HG02642 (cell line): ENCODE results near the gene RHOBTB1.
A peak's percentile ranks its signal among the peaks of the same experiment; 100 is the strongest.
"Not testable (repeated sequence)": the region's sequence is repeated elsewhere in the genome, so short reads cannot be mapped to it uniquely, and the experiment has no call there.

Experiments used
- ATAC-seq: cut with Tn5 transposase; IDR thresholded peaks from one replicate; pipeline ENCODE4 v1.9.1; 2021; ENCODE audit warnings: mild to moderate bottlenecking; ENCODE audit not compliant: unreplicated experiment, poor library complexity

Gene RHOBTB1

DNA sequence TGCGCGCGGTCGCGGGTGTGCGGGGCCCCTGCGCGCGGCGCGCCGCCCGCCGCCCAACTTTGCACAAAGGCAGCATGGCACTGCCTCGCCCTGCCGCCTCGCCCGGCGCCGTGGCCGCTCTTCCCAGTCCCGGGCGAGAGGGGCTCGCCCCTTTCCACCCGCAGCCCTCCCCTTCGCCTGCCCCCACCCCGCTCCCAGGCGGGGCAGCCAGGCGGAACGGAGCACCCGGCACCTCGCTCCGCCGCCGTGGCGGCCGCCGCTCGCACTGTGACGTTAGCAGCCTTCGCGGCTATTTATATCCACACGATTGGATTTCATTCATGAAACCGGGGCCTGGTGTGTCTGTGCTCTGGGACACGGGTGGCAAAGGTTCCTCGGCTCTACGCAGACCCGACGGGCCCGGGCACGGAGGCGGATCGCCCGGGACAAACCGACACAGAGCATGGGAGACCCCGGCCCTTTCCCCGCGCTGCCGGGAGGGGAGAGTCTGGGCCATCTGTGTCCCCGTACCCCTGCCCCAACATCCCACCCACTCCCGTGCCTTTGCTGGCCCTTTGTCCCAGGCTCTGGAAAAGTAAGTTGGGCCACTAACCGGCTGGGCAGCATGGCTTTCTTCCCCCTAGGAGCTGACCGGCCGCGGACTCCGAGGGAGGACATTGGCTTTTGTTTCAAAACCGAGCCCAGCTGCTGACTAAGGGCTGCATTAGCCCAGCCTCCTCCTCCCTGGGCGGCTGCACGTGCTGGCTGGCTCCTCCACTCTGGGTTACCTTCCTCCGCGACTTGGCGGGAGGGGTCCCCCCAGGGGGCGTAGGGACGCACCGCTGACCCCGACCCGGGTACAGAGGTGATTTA lies at the start of gene RHOBTB1:
Gene RHOBTB1, minus strand, starts transcription at position 128 of the 852 bp plus-strand sequence. CDS start 32,643 bp downstream, outside the sequence.
- ATAC-seq: peak; percentile 65

DNA sequence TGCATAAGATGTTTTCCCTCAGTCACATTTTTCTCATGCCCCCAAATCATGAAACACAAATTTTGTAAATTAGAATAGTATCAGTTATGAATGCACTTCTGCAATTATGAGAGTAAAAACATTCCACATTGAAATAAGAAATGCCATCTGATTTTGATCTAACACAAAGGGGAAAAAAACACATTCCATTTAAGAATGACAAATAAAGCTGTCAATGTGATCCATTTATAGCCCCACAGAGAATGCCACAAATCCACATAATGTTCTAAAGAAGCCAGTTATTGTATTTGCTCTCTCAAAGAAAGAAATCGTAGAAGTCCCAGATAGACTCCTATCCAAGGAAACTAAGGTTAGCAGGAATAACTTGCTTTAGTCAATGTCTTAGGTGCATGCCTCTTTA lies 48.7 kb upstream of the RHOBTB1 start:
- ATAC-seq: no peak

- ATAC-seq: no peak
These were observed 46.7 kb upstream of the RHOBTB1 start for GRCh38 chr10:60990663-60991062.

DNA sequence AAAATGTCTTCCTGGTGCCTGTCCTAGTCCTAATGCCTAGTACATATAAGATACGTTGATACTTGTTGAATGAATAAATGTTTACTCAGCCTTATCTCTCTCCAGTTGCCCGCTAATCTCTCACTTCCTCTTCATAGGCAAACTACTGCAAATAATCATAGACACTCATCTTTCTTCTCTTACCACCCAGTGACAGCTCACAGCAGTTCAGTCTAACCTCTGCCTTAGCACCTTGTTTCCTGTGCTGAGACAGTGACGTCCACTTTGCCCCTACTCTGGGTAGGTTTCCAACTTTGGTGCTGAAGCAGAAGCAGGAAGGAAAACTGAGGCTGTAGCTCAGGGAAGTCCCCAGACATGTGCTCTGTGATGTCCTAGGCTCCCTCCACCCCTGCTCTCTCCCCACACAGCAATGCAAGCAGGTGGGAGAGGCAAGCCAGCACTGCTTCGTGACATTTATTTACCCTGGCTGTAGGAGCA lies 45.5 kb upstream of the RHOBTB1 start:
- ATAC-seq: no peak

GRCh38 chr10:60986791-60987190 lies 42.8 kb upstream of the RHOBTB1 start:
- ATAC-seq: no peak

- no peak for ATAC-seq
These were observed 42.0 kb upstream of the RHOBTB1 start for GRCh38 chr10:60985951-60986350.

DNA sequence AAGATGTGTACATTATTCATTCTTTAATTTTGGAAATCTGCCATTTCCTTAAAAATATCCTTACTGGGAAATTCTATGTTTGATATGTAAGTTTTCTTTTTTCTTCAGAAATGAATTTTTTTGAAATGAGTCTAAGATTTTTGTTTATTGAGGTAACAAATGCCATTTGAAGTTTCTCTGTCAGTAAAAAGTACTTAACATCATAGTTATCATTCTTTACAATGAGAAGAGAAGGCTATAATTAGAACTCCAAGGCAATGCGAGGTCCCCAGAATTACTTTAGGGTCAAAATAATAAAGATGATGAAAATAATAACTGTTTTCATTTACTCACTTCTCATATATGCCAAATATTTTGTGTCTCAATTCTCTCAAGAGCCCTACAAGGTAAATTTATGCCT lies 37.0 kb upstream of the RHOBTB1 start:
- ATAC-seq: no peak

DNA sequence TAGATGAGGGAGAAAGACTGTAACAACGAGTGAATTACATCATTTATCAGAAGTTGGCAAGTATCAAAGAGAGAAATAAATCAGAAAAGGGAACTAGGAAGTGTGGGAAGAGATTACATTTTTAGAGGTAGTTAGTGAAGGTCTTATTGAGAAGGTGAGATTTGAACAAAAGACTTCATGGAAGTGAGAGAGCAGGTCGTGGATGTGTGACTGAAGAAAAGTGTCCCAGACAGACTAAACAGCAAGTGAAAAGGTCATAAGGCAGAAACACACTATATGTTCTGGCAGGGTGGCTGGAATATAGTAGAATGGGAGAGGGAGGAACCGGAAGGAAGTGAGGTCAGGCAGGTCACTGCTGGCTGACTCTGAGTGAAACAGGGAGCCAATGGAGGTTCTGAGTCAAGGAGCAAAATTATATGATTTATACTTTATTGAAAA lies 35.7 kb upstream of the RHOBTB1 start:
- ATAC-seq: no peak

DNA sequence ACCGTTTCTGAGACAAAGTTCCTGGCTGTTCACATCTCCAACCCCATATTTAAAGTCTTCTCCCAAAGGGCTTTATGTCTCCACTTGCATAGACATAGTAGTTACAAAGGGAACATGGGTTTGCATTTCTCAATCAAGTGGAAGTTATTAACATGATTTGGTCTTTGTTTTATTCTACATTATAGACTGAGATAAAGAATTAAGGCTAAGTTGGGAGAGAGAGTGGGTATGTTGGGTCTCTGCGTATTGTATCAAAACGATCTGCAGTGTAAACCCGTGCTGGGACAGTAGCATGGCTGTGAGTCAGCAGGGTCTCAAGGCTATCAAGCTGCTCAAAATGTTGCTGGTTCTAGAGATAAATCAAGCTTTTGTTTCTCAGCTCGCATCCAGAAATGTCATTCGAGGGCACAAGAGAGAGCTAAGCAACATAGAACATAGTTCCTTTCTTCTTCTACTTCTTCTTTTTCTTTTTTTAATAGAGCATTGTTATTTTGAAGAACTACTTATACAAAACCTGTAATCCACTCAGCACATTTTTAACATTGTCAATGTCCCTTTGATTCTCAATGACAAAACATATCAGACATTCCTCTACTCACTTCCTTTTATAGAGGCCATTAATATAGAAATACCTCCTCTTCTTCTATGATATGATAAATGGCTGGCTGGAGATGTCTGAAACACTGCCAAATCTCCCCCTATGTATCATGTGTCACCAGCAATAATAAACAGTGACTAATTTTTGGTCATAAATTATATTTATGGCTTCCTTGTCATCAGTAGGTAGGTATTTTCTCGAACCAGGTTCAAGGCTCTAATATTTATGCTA lies 34.5 kb upstream of the RHOBTB1 start:
- ATAC-seq: no peak

DNA sequence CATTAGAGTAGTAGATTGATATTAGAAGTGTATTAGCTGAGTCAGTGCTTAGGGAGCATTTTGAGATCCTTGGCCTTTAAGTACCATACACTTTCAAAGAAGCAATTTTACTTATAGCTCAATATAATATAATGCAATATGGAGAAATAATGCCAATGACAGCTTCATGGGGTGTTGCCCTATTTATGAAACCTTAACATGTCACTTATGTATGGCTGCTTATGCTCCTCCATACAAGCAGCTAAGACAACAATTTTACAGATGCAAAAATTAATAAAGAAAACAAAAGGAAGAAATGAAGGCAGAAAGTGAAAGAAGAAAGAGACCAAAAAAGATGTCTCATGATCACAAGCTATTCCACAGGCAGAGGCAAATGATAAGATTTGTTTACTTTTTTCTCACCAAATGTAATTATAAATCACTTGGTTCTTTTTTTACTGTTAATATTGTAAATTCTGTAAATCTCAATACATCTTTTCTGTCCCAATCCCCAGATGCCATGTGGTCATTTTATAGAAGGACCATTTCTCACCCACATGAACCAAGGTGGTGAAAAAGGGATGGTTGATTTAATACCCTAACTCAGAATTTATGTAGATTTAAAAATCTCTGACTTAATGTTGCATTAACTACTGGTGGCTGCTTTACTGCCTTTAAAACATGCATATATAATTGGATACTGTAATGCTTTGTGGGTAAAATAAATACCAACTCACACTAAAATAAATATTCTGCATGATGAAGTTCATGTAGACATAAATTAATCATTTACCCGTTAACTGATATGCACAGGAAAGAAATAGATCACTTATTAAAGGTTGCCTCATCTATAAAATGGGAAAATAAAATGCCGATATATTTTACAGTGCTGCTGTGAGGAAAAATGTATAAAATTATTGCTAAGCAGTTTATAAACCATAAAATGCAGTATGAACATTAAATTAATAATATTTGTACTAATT lies 33.5 kb upstream of the RHOBTB1 start:
- no peak for ATAC-seq

DNA sequence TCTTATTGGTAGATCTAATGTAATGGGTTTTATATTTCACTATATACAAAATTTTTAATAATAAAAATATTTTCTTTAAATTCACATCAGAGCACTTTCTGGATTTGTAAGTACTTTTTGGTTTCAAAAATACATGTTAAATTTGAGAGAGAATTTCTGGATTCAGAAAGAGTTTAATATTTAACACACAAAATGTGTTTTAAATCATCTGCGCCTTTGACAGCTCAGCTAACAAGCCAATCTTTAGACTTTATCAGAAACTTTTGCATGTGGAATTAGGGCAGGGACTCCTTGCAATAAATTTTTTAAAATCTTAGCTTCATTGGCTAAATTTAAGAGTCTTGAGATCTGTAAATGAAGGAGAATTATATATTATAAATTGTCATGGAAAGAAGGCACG lies 32.7 kb upstream of the RHOBTB1 start:
- ATAC-seq: no peak

DNA sequence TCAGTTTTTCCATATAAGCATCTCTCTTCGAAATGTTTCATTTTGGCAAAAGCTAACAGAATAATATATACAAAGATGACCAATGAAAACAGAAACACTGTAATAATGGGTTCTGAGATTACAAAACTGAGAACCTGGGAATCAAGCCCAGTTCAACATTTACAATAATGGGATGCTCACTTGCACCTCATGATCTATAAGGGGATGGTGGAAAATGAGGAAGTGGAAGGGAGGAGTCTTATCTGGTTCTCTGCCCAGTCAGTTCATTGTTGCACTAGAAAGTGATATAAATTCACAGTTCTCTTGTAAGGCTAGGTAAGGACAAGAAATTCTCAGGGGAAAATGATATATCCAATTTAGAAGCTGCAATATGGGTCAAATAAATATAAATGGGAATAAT lies 31.7 kb upstream of the RHOBTB1 start:
- no peak for ATAC-seq

- no peak for ATAC-seq
These were observed 30.6 kb upstream of the RHOBTB1 start for GRCh38 chr10:60974463-60975149.

DNA sequence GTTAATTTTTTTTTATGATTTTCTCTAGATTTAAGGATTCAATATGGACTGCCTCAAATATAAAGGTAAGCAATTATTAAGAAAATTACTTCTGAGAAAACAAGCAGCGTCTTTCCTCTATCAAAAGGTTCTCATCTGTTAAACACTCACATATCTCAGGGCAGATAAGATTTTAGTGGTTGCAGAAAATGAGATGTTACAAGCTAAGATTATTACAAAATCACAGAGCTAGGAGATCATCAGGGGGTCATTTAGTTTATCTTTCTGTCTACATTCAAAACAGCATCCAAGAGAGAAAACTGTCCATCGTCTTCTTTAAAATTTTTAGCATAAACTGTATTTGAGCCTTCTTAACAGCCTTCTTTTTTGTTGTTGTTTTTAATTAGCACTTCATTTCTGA lies 29.1 kb upstream of the RHOBTB1 start:
- ATAC-seq: no peak

DNA sequence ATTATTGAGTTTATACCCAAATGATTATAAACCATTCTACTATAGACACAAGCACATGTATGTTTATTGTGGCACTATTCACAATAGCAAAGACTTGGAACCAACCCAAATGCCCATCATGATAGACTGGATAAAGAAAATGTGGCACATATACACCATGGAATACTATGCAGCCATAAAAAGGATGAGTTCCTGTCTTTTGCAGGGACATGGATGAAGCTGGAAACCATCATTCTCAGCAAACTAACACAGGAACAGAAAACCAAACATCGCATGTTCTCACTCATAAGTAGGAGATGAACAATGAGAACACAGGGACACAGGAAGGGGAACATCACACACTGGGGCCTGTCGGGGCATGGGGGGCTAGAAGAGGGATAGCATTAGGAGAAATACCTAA lies 28.2 kb upstream of the RHOBTB1 start:
- ATAC-seq: not testable (repeated sequence)

- no peak for ATAC-seq
These were observed 26.5 kb upstream of the RHOBTB1 start for GRCh38 chr10:60970526-60970925.

GRCh38 chr10:60968504-60968903 lies 24.5 kb upstream of the RHOBTB1 start:
- ATAC-seq: no peak

DNA sequence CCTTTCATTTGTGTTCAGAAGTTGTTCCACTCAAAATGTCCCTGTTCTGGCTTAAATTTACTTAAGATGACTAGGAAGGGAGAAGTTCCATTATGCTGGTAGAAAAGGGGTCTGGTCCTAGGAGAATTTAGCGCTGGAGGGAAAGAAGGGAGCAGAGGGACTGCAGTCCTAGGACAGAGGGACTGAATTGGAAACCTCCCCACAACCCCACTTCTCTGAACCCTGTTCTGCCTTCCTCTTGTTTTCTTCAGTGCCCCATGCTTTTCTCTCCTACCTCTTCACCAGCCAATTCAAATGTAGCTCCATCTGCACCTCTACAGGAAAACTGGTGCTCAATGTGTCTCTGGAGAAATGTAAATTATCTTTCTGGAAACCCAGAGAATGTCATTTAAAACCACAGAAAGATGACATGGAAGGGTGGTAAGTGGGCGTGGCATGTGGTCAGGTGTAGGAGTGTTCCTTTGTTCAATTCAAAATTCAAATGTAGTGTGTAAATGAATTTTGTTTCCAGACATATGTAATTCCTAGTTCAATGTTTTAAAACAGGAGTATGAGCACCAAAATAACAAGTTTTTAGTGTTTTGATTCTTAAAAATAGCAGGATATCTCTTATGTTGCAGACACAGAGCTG lies 24.0 kb upstream of the RHOBTB1 start:
- no peak for ATAC-seq

GRCh38 chr10:60967260-60967659 lies 23.3 kb upstream of the RHOBTB1 start:
- ATAC-seq: no peak
